NCI-H1694 treated with DMSO at 0.1 percent for 48 hours (cell line): ENCODE data around the gene MXI1.
"Not testable (repeated sequence)": the region's sequence is repeated elsewhere in the genome, so short reads cannot be mapped to it uniquely, and the experiment has no call there.

Experiments used
- DNase-seq: peaks from one replicate; lab custom pipeline; 2025; lab: John Stamatoyannopoulos, UW

The MXI1 gene

DNA sequence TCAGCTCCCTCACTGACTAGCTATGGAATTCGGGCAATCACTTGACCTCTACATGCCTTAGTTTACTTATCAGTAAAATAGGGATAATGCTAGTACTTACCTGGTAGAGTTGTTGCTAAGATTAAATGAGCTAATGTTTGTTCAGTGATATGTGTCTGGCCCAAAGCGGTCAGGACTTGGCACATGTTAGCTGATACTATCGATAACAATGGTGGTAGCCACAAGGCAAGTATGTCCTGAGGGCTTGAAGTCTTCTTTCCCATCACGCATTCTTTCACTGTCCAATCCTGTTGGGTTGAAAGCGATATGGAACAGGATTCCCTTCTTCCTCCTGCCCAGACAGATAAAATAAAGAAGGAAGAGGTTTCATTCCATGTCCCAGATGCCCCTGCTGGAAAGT is 25.5 kb upstream of the MXI1 start:
- DNase-seq, result no peak

DNA sequence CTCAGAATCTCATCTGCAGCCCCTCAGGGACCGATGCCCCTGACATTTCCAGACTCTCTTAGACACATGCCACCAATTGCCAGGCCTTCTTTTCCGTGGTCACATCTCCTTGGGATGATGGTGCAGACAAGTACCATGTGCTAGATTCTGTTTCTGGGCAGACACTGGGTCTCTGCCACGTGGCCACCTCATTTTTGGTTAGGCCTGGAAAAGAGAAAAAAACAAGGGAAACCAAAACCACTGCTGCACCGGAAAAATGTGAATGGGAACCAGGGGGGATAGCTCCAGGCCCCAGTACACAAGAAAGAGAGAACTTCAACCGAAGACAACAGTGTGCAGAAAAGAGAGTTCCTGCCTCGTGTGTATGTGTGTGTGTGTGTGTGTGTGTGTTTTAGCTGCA is 23.0 kb upstream of the MXI1 start:
- no peak for DNase-seq

DNA sequence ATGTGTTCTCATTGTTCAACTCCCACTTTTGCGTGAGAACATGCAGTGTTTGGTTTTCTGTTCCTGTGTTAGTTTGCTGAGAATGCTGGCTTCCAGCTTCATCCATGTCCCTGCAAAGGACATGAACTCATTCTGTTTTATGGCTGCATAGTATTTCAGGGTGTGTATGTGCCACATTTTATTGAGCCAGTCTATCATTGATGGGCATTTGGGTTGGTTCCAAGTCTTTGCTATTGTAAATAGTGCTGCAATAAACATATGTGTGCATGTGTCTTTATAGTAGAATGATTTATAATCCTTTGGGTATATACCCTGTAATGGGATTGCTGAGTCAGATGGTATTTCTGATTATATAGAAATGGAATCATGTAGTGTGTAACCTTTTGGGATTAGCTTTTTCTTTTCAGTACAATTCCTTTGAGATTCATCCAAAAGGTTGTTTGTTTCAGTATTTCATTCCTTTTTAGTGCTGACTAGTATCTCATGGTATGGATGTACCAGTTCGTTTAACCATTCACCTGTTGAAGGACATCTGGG is 21.7 kb upstream of the MXI1 start:
- not testable (repeated sequence) for DNase-seq

DNA sequence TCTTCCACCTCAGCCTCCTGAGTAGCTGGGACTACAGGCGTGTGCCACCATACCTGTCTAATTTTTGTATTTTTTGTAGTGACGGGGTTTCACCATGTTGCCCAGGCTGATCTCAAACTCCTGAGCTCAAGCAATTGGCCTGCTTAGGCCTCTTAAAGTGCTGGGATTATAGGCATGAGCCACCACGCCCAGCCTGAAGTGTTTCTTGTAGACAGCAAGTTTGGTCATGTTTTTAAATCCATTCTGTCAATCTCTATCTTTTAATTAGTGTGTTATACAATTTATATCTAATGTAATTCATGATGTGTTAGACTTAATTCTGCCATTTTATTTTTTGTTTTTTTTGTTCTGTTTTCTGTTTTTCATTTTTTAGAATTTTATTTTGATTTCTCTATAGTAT is 17.2 kb upstream of the MXI1 start:
- no peak for DNase-seq

DNA sequence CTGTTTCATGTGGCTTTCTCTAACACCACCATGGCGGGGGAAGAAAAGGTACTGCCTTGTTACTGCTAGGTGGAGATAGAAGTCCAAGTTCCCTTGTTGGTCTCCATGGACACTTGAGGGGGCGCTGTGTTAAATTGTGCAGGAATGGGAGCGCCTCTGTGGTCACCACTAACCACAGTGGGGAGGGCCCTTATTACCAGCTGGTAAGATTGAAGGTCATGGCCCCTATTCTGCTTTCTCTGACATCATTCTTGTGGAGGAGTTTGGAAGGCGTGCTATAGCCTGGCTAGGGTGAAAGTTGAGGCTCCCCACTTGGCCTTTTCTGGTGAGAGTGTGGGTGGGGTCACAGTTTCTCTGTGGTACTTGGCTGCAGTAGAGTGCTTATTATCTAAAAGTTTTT is 14.9 kb upstream of the MXI1 start:
- DNase-seq, result no peak

DNA sequence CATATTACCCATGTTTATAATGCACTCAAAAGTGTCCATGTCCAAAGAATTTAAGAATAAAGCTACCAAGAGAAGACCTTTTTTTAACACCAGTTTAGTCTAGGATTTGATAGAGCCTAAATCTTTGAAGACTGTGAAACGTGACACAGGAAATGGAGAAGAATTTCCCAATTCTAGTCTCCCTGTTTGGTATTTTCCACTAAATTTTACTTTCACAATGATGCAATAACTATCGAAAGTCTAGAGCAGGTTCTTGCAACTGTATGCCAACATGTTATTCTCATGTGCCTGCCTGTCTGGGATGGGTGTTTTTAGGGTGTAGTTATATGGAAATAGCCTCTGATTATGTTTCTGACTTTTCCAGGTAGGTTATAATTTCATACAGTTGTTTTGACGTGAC is 6.9 kb upstream of the MXI1 start:
- DNase-seq, result no peak

DNA sequence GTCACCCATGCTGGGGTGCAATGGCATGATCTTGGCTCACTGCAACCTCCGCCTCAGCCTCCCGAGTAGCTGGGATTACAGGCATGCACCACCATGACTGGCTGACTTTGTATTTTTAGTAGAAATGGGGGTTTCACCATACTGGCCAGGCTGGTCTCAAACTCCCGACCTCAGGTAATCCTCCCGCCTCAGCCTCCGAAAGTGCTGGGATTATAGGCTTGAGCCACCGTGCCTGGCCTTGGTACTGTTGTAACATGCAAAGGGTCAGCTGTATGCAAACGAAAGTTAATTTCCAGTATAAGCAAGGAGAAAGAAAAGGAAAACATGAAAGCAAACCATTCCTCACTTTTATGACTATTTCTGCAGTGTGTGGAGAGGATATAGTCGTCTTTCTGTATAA is 6.4 kb upstream of the MXI1 start:
- not testable (repeated sequence) for DNase-seq

DNA sequence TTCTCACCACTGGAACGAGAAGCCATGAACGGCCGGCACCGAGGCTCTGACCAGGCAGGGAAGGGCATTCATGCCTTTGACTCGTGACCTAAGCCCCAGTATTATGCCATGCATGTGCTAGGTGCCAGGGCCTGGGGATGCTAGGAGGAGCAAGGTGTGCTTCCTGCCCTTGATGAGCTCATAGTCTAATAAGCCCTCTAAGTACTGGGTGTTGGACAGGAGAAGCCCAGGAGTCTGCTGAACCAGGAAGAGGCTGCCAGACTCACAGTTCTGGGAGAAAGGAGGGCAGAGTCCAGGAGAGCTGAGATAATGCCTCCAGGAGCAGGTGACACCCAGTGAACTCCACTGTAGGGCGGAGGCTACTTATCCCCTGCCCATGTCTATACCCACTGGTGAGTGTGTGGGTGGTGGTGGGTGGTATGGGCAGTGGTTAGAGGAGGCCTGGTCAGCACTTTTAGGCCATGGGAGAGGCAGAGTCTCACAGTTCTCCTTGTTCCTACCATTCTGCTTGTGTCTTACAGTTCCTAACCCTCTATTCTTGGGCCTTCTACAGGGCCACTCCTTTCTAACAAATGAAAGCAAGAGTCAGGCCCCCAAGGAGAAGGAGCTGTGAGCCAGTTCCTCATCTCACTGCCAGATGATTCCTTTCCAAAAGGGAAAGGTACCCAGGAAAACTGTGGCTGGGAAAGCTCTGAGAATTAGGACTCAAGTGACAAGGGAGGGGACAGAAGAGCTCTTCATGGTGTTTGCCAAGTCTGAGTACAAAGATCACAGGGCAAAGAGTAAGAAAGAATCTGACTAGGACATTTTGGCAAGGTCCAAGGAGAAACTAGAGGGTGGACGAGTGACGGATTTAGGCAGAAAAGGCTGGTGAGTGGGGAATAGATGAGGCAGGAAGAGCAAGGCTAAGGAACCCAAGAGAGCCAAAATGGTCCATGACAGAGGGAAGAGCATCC is 3.6 kb upstream of the MXI1 start:
- DNase-seq, result no peak

DNA sequence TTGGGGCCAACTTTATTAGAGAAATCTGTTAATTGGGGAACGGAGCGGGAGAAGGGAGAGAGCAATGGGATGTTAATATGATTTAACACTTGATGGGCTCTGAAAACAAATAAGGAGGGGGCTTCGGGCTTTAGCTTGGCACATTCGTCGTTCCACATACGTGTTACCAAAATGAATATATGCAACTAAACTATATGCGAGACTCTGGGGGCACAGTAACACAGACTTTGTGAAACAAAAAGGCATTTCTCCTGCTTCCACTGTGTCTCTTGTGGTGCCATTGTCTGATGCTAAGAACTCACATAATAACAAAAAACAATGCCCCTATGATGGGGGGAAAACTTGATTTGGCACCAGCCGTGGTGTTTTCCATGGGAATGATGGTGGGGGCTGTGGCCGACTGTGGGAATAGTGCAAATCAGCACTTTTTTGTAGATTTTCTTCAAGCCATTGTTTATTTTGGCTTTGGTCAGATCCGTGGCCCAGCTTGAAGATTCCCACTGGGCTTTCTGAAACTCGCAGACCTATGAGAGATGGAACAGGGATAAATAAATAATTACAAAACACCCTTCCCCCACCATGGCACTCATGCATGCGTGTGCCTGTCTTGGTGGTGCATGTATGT is 2.2 kb upstream of the MXI1 start:
- DNase-seq, result no peak

DNA sequence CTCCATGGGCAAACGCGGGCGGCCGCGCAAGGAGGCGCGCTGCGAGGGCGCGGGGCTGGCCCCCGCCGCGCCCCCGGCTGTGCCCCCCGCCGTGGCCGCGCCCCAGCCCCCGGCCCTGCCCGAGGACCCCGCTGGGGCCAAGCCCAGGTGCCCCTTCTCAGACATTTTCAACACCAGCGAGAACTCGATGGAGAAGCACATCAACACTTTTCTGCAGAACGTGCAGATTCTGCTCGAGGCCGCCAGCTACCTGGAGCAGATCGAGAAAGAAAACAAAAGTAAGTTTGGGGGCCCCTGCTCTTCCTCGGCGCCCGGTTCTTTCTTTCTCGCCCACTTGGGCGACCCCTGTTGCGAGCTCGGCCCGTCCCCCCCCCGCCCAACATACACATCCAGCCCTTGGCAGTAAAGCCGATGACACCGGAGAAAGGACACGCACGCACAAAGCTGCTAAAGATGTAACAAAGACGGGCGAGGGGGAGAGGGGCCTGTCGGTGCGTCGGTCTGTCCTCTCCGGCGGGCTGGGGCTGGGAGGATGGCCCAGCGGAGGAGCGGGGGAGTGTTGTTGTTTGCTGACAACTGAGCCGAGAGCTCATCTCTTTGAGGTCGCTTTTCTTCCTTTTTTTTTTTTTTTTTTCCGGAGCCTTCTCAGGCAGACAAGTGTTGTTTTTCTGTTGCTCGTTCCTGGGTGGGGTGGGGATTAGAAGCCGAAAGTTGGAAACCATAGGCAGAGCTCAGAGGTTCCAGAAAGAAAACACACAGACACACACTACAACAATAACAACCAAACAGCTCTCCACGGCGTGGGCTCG is 604 bp downstream of the MXI1 start:
- DNase-seq, result peak; percentile 10

DNA sequence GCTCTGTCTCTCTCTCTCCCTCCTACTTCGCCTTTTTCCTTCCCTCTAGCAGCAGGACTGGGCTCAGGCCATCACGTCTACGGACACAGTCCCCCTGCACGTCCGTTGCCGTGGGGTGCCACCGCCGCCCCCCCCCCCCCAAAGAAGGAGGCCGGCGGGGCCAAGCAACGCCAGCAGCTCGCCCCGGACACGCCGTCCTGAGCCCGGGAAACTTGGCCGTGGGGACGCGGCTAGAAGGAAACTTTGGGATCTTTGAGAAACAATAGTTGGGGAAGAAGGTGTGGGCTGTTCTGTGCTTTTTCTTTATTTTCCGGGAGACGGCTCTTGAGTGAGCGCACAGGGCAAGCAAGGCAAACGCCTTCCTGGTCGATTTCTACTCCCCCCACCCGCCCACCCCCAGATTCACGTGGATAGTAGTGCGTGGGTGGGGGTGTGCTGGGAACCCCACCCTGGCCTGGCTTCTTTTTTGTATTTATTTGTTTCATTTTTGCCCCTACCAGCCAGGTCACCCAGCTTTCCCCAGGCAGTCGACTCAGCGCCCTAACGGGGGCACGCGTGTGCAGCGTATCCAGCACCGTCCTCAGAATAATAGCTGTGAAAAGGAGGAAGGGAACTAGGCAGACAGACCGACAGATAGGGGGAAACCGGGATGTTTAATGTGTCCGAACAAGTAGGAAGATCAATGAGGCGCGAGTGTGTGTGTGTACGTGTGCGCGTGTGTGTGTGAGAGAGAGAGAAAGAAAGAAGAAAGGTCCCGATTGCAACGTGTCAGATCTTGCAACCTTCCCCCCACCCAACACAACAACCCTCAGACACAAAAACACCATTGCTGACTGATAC is 1.4 kb downstream of the MXI1 start:
- DNase-seq, result peak; percentile 37

DNA sequence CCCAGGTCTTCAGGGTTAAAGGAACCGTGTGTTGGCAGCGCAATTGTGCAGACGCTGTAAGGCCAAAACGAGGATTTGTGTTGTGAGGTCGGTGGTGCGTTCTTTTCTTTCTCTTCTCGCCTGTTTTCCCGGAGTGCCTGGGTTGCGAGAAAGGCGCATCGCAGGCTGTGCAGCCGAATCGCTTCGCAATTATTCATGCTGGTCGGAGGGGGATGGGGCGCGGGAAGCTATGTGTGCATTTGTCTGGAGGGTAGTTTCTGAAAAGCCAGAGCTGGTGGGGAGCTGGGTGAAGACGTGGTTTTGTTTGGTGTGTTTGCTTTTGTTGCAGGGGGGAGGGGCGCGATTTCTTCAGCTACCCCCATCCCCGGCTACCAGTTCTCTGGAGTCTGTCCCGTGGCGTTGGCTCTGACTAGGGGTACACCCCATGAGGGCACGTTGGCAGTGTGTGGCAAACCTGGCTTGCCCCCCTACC is 2.1 kb downstream of the MXI1 start:
- DNase-seq, result no peak

DNA sequence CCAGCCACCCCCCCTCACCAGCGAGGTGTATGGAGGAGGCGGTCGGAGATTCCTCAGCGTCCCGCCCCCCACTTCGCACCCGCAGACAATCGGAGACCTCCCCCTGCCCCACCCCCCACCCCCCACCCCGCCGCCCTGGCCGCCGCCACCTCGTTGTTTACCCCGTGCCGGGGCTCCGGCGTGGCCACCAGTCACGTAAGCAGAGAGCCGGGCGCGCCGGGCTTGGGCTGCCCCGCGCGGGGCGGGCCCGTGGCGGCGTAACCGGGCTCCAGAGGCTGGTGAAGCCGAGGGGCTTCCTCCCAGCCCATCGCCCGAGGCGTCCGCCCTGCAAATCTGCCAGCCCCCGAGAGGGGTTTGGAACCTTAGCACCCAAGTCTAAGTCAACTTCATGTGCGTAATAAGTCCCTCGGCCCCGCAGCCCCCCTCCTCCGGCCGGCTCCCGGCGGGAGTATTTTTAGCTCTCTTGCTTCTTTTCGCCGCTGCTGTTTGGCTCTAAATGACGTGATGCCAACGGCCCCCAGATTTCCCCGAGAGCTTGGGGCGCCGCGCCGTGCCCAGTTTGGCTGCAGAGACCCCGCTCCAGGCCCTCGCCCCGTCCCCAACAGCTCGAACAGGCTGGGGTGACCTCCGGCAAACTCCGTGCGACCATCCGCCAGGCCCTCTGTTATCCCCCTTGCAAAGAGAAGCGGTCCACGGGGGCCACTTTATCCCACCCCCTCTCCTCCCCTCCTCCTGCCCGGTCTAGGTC is 2.7 kb downstream of the MXI1 start:
- DNase-seq, result no peak

DNA sequence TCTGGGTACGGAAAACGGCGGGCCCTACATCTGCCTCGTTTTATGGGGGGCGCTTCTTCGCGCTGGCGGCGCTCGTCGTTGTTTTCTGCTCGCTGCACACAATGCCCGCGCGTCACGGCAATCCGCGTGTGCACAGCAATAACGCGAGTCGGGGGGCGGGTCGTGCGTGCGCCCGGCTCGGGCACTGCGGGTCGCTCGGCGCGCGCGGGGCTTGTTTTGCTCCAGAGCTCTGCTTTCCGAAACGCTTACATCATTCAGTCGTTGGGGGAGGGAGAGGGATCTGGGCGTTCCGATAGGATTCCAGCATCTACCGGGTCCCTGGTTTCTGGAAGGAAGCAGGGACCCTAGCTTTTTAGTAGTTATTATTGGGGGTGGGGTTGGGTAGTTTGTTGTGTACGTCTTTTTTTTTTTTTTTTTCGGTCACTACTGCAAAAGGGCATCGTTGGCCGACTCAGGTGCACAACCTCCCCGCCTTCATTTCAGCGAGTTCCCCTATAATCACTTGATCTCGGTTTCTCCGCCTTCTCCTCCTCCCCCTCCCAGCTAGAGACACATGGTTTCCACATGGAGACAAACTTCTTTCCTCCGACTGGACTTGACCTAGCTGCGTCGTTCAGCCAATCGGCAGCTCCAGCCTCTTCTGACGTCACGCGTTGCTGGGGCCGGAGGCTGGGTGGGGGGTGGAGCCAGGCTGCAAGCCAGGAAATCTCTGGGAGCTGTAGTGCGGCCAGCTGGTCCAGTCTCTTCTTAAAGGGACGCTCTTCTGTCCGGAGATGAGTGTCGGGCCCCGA is 3.5 kb downstream of the MXI1 start:
- peak; percentile 92 for DNase-seq

DNA sequence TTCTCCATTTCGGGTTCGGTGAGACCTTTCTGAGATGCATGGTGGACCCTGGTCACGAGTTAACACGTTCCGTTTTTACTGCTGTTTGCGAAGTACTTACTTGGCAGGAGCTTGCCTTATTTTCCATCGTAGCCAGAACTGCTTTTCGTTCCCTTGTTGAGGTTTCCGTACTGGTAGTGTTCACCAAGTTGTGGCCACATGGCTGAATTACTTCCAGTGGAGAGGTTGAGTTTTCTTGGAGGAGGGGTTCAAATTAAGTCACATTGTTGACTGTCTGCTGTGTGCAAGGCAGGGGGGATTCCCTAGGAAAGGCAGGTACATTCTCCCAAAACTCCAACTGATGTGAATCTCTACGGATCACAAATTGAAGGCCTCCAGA is 4.0 kb downstream of the MXI1 start:
- DNase-seq, result no peak

DNA sequence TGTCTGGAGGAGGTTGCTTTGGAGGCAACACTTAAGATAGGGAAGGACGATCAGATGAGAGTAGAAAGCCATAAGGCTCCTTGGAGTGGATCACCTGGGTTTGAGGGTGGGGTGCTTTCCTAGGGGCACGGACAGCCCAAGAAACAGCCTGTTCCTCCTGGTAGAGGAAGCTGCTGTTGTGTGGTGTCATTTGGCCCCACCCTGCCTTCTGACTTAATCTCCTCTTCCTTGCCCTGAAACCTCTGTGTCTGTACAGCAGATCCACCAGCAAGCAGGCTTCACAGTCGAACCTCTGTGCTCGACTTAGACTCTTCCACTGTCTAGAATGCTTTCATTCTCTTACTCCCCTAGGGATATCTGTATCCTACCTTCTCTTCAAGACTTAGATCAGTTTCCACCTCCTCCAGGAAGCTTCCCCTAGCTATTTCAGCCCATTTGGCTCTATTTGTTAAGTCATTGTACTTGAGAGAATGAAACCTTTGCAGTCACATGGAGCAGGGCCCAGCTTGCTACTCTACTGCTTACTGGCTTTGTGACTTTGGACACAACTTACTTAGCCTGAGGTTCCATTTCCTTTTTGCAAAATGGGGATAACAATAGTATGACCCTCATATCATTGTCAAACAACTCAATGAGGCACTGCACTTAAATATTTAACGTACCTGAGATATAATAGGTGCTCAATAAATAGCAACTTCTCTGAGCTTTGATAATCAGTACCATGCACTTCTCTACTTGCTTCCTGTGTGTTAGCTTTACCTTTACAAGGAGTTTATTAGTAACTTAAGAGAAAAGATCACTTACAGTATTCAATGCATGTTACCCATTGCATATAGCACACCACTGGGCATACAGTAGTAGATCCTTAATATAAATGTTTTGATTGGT is 5.0 kb downstream of the MXI1 start:
- DNase-seq, result no peak

DNA sequence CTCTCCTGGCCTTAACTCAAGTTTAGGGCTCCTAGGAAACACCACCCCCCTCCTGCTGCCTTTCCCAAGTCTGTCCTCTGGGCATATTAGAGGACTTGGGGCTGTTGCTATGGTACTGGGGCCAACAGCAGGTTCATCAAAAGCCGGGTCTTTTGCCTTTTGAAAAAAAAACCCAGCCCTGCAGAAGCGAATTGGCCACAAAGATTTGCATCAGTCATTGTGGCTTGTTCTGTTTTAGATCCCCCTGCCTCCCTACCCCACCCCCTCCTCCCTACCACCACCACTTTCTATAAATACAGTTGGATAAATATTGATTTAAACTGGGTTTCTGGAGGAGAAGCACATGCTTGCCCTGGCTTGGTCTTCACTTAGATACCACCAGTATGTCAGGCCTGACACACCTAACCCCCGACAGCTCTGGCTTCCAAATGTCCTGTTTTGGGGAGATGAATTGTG is 7.0 kb downstream of the MXI1 start:
- DNase-seq, result no peak

DNA sequence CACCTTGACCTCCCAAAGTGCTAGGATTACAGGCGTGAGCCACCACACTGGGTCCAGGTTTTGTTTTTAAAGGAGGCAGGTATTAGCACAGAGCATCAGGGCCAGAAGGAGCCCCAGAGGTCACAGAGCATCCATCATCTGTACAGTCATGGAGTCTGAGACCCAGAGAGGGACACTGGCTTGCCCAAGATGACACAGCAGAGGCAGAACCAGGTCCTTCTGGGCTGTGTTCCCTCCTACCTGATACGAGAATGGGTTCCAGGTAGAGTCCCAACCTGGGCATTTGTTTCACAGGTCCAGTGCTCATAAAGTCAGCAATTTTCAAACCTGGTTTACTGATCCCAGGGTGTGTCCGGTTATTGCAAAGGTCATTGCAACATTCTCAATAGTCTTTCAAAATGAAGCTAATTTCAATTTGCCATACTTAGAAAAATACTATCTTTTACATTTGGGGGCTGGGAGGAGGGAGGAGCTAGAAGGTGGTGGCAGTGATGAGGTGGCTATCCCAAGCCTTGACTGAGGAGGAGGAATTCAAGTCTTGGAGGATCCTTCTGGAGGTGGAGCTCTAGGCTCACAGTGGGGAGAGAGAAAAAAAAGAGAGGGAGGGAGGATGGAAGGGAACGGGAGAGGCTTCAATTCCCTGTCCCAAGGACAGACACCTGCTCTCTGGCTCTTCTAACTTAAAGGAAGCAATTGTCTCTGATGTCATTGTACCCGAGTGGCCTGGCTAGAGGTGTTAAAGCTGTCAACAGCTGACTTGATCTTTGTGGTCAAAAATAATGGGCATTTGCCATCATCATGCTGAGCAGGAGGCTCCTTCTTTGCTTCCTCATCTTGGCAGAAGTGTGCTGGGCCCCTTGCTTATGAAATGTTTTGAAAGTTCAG is 8.1 kb downstream of the MXI1 start:
- no peak for DNase-seq
